ENCODE data around the gene ALOX12B. TPM values are rescaled to one million over a fixed set of nuclear protein-coding genes. Genes with fewer than 3 reads are reported as not detected.

ALOX12B gene
- total RNA-seq, 1 donor from 2014 or later: 0.41 TPM

DNA sequence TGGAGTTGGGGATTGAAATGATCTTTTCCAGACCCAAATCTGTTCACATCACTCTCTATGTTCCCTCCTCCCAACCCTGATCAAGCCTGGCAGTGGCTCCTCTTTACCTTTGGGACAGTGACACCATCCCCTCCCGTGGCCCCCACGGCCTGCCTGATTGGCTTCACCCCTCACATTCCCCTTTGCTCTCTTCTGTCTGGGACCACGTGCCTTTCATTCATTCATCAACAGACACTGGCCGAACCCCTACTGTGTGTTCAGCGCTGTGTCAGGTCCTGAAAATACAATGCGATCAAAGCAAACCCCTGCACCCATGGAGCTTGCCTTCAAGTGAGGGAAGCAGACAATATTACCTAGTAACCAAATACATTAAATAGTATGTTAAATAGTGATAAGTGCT, 2.2 kb upstream of the ALOX12B start:
- H3K27me3 Mint-ChIP-seq: peaks cover 65% of the 10 kb centered on the region
- H3K4me1 Mint-ChIP-seq (ENCODE audit: low read depth): no peaks in the 10 kb centered on the region
- no peaks in the 10 kb centered on the region for H3K36me3 Mint-ChIP-seq (ENCODE audit: insufficient read depth)
- H3K27ac Mint-ChIP-seq: no peak overlapping the region
- no peak for DNase-seq (ENCODE audit: low spot score, unreplicated experiment)
- H3K4me3 Mint-ChIP-seq (ENCODE audit: low read depth): no peak overlapping the region
- H3K9me3 Mint-ChIP-seq (ENCODE audit: low read depth): no peaks in the 10 kb centered on the region
- no peak for TF ChIP-seq CTCF (IDR thresholded peaks at IDR 0.05; ENCODE audit: unreplicated experiment)

GRCh38 chr17:8087952-8088230, 375 bp upstream of the ALOX12B start:
- no peaks in the 10 kb centered on the region for H3K4me1 Mint-ChIP-seq (ENCODE audit: low read depth)
- H3K27me3 Mint-ChIP-seq: peaks cover 69% of the 10 kb centered on the region
- no peaks in the 10 kb centered on the region for H3K9me3 Mint-ChIP-seq (ENCODE audit: low read depth)
- TF ChIP-seq CTCF (IDR thresholded peaks at IDR 0.05; ENCODE audit: unreplicated experiment): no peak
- no peak overlapping the region for H3K27ac Mint-ChIP-seq
- H3K36me3 Mint-ChIP-seq (ENCODE audit: insufficient read depth): no peaks in the 10 kb centered on the region
- DNase-seq (ENCODE audit: low spot score, unreplicated experiment): no peak
- no peak overlapping the region for H3K4me3 Mint-ChIP-seq (ENCODE audit: low read depth)

GRCh38 chr17:8084250-8084649, 3.3 kb downstream of the ALOX12B start:
- peaks cover 69% of the 10 kb centered on the region for H3K27me3 Mint-ChIP-seq
- DNase-seq (ENCODE audit: low spot score, unreplicated experiment): no peak
- TF ChIP-seq CTCF (IDR thresholded peaks at IDR 0.05; ENCODE audit: unreplicated experiment): no peak
- H3K4me1 Mint-ChIP-seq (ENCODE audit: low read depth): no peaks in the 10 kb centered on the region
- H3K36me3 Mint-ChIP-seq (ENCODE audit: insufficient read depth): no peaks in the 10 kb centered on the region
- no peak overlapping the region for H3K4me3 Mint-ChIP-seq (ENCODE audit: low read depth)
- H3K27ac Mint-ChIP-seq: no peak overlapping the region
- no peaks in the 10 kb centered on the region for H3K9me3 Mint-ChIP-seq (ENCODE audit: low read depth)

GRCh38 chr17:8082292-8082691, 5.2 kb downstream of the ALOX12B start:
- Mint-ChIP-seq H3K27ac (no peak overlapping the region), H3K36me3 (ENCODE audit: insufficient read depth) (no peaks in the 10 kb centered on the region)

DNA sequence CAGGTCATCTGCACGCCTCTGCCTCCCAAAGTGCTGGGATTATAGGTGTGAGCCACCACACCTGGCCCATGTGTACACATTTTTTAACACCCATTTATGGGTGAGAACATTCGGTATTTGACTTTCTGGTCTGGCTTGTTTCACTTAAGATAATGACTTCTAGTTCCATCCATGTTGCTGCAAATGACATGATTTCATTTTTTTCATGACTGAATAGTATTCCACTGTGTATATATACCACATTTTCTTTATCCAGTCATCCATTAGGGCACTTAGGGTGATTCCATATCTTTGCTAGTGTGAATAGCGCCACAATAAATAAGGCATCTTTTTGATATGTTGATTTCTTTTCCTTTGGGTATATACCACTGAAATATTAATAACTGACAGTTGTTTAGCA, 5.6 kb downstream of the ALOX12B start:
- Mint-ChIP-seq H3K27me3 (peaks cover 70% of the 10 kb centered on the region), H3K4me3 (ENCODE audit: low read depth) (no peak overlapping the region), H3K4me1 (ENCODE audit: low read depth) (no peaks in the 10 kb centered on the region)

More at GRCh38 chr17:8082292-8082691, 5.2 kb downstream of the ALOX12B start:
- DNase-seq (ENCODE audit: low spot score, unreplicated experiment): no peak
- no peaks in the 10 kb centered on the region for H3K4me1 Mint-ChIP-seq (ENCODE audit: low read depth)
- no peaks in the 10 kb centered on the region for H3K9me3 Mint-ChIP-seq (ENCODE audit: low read depth)
- H3K27me3 Mint-ChIP-seq: peaks cover 70% of the 10 kb centered on the region
- no peak overlapping the region for H3K4me3 Mint-ChIP-seq (ENCODE audit: low read depth)
- TF ChIP-seq CTCF (IDR thresholded peaks at IDR 0.05; ENCODE audit: unreplicated experiment): no peak

More for the DNA sequence above, 5.6 kb downstream of the ALOX12B start:
- TF ChIP-seq CTCF (IDR thresholded peaks at IDR 0.05; ENCODE audit: unreplicated experiment): no peak
- H3K36me3 Mint-ChIP-seq (ENCODE audit: insufficient read depth): no peaks in the 10 kb centered on the region
- DNase-seq (ENCODE audit: low spot score, unreplicated experiment): no peak
- no peak overlapping the region for H3K27ac Mint-ChIP-seq
- no peaks in the 10 kb centered on the region for H3K9me3 Mint-ChIP-seq (ENCODE audit: low read depth)
